ENCODE measurements around the gene GRAMD1B.
A peak's percentile ranks its signal among the peaks of the same experiment; 100 is the strongest.
"Not testable (repeated sequence)": the region's sequence is repeated elsewhere in the genome, so short reads cannot be mapped to it uniquely, and the experiment has no call there.

GRAMD1B gene

GRCh38 chr11:123624974-123625373 is 194.9 kb downstream of the GRAMD1B start:
- no peak for DNase-seq

- DNase-seq, result peak in 11 of 56 donors; percentile 12 to 60 (median 21)
Measured at GRCh38 chr11:123628936-123629683, 199.0 kb downstream of the GRAMD1B start.

GRCh38 chr11:123630126-123630608 is 200.1 kb downstream of the GRAMD1B start:
- DNase-seq, result no peak

GRCh38 chr11:123640029-123640428 is 210.0 kb downstream of the GRAMD1B start:
- no peak for DNase-seq

- DNase-seq, result peak in 18 of 56 donors; percentile 6 to 48 (median 24)
Measured at GRCh38 chr11:123640677-123641494, 210.8 kb downstream of the GRAMD1B start.

- DNase-seq, result no peak
Measured at GRCh38 chr11:123641495-123641840, 211.4 kb downstream of the GRAMD1B start.

- no peak for DNase-seq
Measured at GRCh38 chr11:123642435-123642834, 212.4 kb downstream of the GRAMD1B start.

- no peak for DNase-seq
Measured at GRCh38 chr11:123645286-123645975, 215.4 kb downstream of the GRAMD1B start.

- DNase-seq, result no peak
Measured at GRCh38 chr11:123650901-123651300, 220.8 kb downstream of the GRAMD1B start.

- no peak for DNase-seq
Measured at GRCh38 chr11:123652599-123652998, 222.5 kb downstream of the GRAMD1B start.

- DNase-seq, result no peak
Measured at GRCh38 chr11:123653483-123653826, 223.4 kb downstream of the GRAMD1B start.

- peak in 9 of 56 donors; percentile 15 to 69 (median 44) for DNase-seq
Measured at GRCh38 chr11:123653827-123654565, 223.9 kb downstream of the GRAMD1B start.

GRCh38 chr11:123654566-123655081 is 224.6 kb downstream of the GRAMD1B start, which contains the start of gene SCN3B:
SCN3B (minus strand) TSS chr11:123654624; CDS start chr11:123653801, 823 bp downstream.
- peak in 42 of 56 donors; percentile 9 to 74 (median 48) for DNase-seq

- no peak for DNase-seq
Measured at GRCh38 chr11:123659311-123659710, 229.2 kb downstream of the GRAMD1B start.

- DNase-seq, result not testable (repeated sequence)
Measured at GRCh38 chr11:123659965-123660364, 229.9 kb downstream of the GRAMD1B start.

- DNase-seq, result no peak
Measured at GRCh38 chr11:123665306-123665705, 235.2 kb downstream of the GRAMD1B start.

GRCh38 chr11:123670081-123670480 is 240.0 kb downstream of the GRAMD1B start:
- DNase-seq, result no peak

GRCh38 chr11:123671534-123671933 is 241.5 kb downstream of the GRAMD1B start:
- DNase-seq, result no peak

GRCh38 chr11:123672568-123672967 is 242.5 kb downstream of the GRAMD1B start:
- peak in 9 of 56 donors; percentile 6 to 42 (median 24) for DNase-seq

- no peak for DNase-seq
Measured at GRCh38 chr11:123674297-123674696, 244.2 kb downstream of the GRAMD1B start.
